ENCODE measurements around the gene MELK. TPM values are rescaled to one million over a fixed set of nuclear protein-coding genes. Genes with fewer than 3 reads are reported as not detected.

Gene MELK
- 3.5 and 6.1 TPM in 2 replicates for total RNA-seq

DNA sequence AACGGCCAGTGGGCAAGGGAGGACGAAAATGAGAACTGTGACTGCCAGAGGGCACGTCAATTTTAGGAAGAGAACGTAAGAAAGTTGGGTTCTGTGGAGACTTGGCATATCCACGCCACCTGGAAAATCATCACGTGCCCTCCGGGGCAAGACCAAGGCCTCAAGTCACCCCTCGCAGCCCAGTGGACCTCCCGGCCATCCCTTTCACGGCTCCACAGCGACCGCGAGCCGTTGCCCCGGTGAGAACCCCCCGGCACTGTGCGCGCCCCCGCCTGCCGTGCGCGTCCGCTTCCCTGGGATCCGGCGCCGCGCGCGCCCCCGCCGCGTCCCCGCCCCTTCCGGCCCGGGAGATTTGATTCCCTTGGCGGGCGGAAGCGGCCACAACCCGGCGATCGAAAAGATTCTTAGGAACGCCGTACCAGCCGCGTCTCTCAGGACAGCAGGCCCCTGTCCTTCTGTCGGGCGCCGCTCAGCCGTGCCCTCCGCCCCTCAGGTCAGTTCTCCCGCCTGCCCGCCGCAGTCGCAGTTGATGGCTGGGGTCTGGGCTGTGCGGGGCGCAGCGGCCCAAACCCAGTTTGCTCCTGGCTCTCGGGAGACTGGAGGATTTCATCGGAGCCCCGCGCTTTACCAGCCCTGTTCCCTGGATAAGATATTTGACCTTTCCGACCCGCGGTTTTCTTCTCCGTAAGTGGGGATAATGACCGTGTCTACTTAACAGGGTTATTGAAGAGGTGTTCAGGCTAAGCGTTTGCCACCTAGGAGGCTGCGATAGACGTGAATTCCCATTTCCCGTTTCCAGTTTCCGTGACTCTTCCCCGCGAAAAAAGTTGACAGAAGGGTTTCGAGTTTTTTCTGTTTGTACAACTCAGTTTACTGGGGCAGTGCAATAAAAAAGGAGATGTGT is at the start of gene MELK:
Gene MELK (plus strand): TSS at position 381 of the 904 bp plus-strand sequence. CDS start 8,787 bp downstream, outside the sequence.

Other genes starting within 250 kb of the MELK start
- gene RNF38, start 172.6 kb upstream of the MELK start, total RNA-seq: 11.7 and 14.1 TPM in 2 replicates

Data from pericardium fibroblast (primary cell).